ENCODE results near the gene OR11H6. TPM values are rescaled to one million over a fixed set of nuclear protein-coding genes. Genes with fewer than 3 reads are reported as not detected.

The OR11H6 gene
- total and polyA plus RNA-seq, 2 of the 4 experiments (the other 2 are of a cell fraction): not detected

- no TSS peak for BruUV-seq (replicated peaks)
- WGBS, 2 experiments (ENCODE audit: extremely low coverage in 2 of 2, insufficient read length in 1 of 2): no CpG with 5 or more reads among the region's 2 CpGs
These were observed 43.0 kb upstream of the OR11H6 start for GRCh38 chr14:20180486-20180885.

More at GRCh38 chr14:20180486-20180885, 43.0 kb upstream of the OR11H6 start:
- H3K79me1 ChIP-seq (ENCODE audit: low read depth in 1 of 2, low read length in 2 of 2): no peaks in the 10 kb centered on the region
- intact Hi-C loops (cut with micrococcal nuclease): no loop called here
- no peak overlapping the region for H2BK5ac ChIP-seq (ENCODE audit: low read depth, low read length, poor library complexity, severe bottlenecking)
- no peak overlapping the region for H4K91ac ChIP-seq (ENCODE audit: insufficient read depth, low read depth, low read length)
- ATAC-seq (ENCODE audit: low read depth) (no peak), DNase-seq (no peak)
- H4K8ac ChIP-seq (ENCODE audit: low read depth in 2 of 2, low read length in 2 of 2): no peak overlapping the region
- in situ Hi-C loops (cut with MboI; ENCODE audit: low sequenced_read_pairs): no loop called here
- no peaks in the 10 kb centered on the region for H3K36me3 ChIP-seq (ENCODE audit: control insufficient read depth, insufficient read depth, low read length)
- no peak overlapping the region for H3K4ac ChIP-seq (ENCODE audit: low read depth, low read length)
- H2BK15ac ChIP-seq (ENCODE audit: low read depth, low read length): no peak overlapping the region
- no peak overlapping the region for H2BK120ac ChIP-seq (ENCODE audit: low read depth, low read length)
- H2AK5ac ChIP-seq (ENCODE audit: low read depth, low read length): no peak overlapping the region
- no peak overlapping the region for H2AFZ ChIP-seq (replicated peaks; ENCODE audit: low read length, poor library complexity)
- no peaks in the 10 kb centered on the region for H3K27me3 ChIP-seq (ENCODE audit: control insufficient read depth, insufficient read depth, low read length)
- no peak overlapping the region for H3K56ac ChIP-seq (ENCODE audit: extremely low read depth, insufficient read depth, low read length)
- no peak overlapping the region for H3K9ac ChIP-seq (ENCODE audit: low read depth, low read length)
- H3K9me1 ChIP-seq (ENCODE audit: insufficient read depth, low read length): no peaks in the 10 kb centered on the region
- no peak overlapping the region for H3K23ac ChIP-seq (ENCODE audit: low read depth, low read length)
- H3K18ac ChIP-seq (ENCODE audit: low read depth, low read length): no peak overlapping the region
- no peaks in the 10 kb centered on the region for H3K4me1 ChIP-seq (ENCODE audit: control insufficient read depth, insufficient read depth, low read length)
- H3K14ac ChIP-seq (replicated peaks; ENCODE audit: low read depth, low read length): no peak overlapping the region
- POLR2A ChIA-PET (ENCODE audit: unreplicated experiment): no interaction called here
- no peak overlapping the region for H3K4me3 ChIP-seq (ENCODE audit: insufficient read depth, low read depth, low read length)
- no peak overlapping the region for H2AK9ac ChIP-seq (replicated peaks; ENCODE audit: low read depth, low read length, poor library complexity)
- no peak overlapping the region for H2BK20ac ChIP-seq (ENCODE audit: low read depth, low read length)
- CTCF ChIA-PET: no interaction called here
- H3K4me2 ChIP-seq (ENCODE audit: low read depth, low read length): no peak overlapping the region
- no peaks in the 10 kb centered on the region for H4K20me1 ChIP-seq (ENCODE audit: insufficient read depth, low read length)
- no peak overlapping the region for H4K5ac ChIP-seq (ENCODE audit: low read depth, low read length)
- dilution Hi-C loops (cut with HindIII; ENCODE audit: low sequenced_read_pairs, unreplicated experiment): no loop called here
- H3K9me3 ChIP-seq (ENCODE audit: control insufficient read depth, insufficient read depth, low read length): peaks cover 5% of the 10 kb centered on the region; the same call in 1 of the 2 replicates
- TF ChIP-seq RAD21 (IDR thresholded peaks at IDR 0.05; ENCODE audit: low read length) (no peak), RFX5 (IDR thresholded peaks at IDR 0.05; ENCODE audit: low read depth, low read length) (no peak), CEBPB (IDR thresholded peaks at IDR 0.05; ENCODE audit: low read depth, low read length) (no peak), BHLHE40 (IDR thresholded peaks at IDR 0.05; ENCODE audit: low read depth, low read length) (no peak), MAZ (IDR thresholded peaks at IDR 0.05; ENCODE audit: borderline replicate concordance, low read depth, low read length) (no peak), MXI1 (IDR thresholded peaks at IDR 0.05; ENCODE audit: borderline replicate concordance, low read depth, low read length) (no peak), USF2 (IDR thresholded peaks at IDR 0.05; ENCODE audit: low read depth, low read length) (no peak), FOS (IDR thresholded peaks at IDR 0.05; ENCODE audit: low read depth, low read length) (no peak), CTCF (conservative IDR thresholded peaks at IDR 0.05; ENCODE audit: low read depth, low read length) (no peak)
- TF ChIP-seq, protein P1, sequence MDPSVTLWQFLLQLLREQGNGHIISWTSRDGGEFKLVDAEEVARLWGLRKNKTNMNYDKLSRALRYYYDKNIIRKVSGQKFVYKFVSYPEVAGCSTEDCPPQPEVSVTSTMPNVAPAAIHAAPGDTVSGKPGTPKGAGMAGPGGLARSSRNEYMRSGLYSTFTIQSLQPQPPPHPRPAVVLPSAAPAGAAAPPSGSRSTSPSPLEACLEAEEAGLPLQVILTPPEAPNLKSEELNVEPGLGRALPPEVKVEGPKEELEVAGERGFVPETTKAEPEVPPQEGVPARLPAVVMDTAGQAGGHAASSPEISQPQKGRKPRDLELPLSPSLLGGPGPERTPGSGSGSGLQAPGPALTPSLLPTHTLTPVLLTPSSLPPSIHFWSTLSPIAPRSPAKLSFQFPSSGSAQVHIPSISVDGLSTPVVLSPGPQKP (IDR thresholded peaks at IDR 0.05; ENCODE audit: borderline replicate concordance, low read depth, low read length): no peak
- H3K27ac ChIP-seq (ENCODE audit: insufficient read depth, low read length): no peak overlapping the region
